SU-DHL-6 (cell line): ENCODE measurements around the gene TTLL13.
"Not testable (repeated sequence)": the region's sequence is repeated elsewhere in the genome, so short reads cannot be mapped to it uniquely, and the experiment has no call there.

Source experiments
- H2AFZ ChIP-seq: fragments of 200-600 bp; sonication (generic); 2 replicates; pipeline ENCODE4 v1.6.1; 2014; ENCODE audit warnings: low read depth, mild to moderate bottlenecking, moderate library complexity, mixed read lengths, antibody characterized with exemption, low read length; ENCODE audit not compliant: severe bottlenecking
- H3F3A ChIP-seq: fragments of 200-600 bp; shearing (Covaris generic); 2 replicates; pipeline ENCODE4 v1.6.0; 2016; ENCODE audit warnings: antibody characterized with exemption, mild to moderate bottlenecking; ENCODE audit not compliant: insufficient read depth
- H3K27ac ChIP-seq: fragments of 200-600 bp; sonication (generic); 2 replicates; pipeline ENCODE4 v1.5.1; 2016; ENCODE audit warnings: low read depth, mild to moderate bottlenecking, low read length, moderate library complexity, mixed read lengths
- H3K27me3 ChIP-seq: fragments of 200-600 bp; sonication (generic), shearing (Covaris generic); 2 replicates; pipeline ENCODE4 v1.6.0; 2014; ENCODE audit warnings: mild to moderate bottlenecking, low read length
- H3K36me3 ChIP-seq: fragments of 200-600 bp; sonication (generic); 2 replicates; pipeline ENCODE4 v1.6.1; 2014; ENCODE audit warnings: mild to moderate bottlenecking, low read length, mixed read lengths
- H3K4me2 ChIP-seq: fragments of 300-600, 200-600 bp; shearing (Covaris generic), sonication (generic); 2 replicates; pipeline ENCODE4 v1.6.0; 2014; ENCODE audit warnings: low read length, low read depth, mild to moderate bottlenecking; ENCODE audit not compliant: poor library complexity, severe bottlenecking
- H3K4me3 ChIP-seq: fragments of 200-600 bp; sonication (generic); 2 replicates; pipeline ENCODE4 v1.5.1; 2014; ENCODE audit warnings: antibody characterized with exemption, low read length, mild to moderate bottlenecking, mixed read lengths; ENCODE audit not compliant: insufficient read depth, poor library complexity, severe bottlenecking
- H3K79me2 ChIP-seq: fragments of 200-600 bp; sonication (generic); 2 replicates; pipeline ENCODE4 v1.6.1; 2014; ENCODE audit warnings: mild to moderate bottlenecking, low read length, moderate library complexity; ENCODE audit not compliant: insufficient read depth
- H3K9ac ChIP-seq: fragments of 200-600 bp; sonication (generic); 2 replicates; pipeline ENCODE4 v1.7.0; 2014; ENCODE audit warnings: mild to moderate bottlenecking, low read length
- H3K9me2 ChIP-seq: fragments of 200-600 bp; sonication (generic); replicated peaks from 2 replicates; pipeline ENCODE4 v1.6.1; 2014; ENCODE audit warnings: low read length; ENCODE audit not compliant: insufficient read depth
- H3K9me3 ChIP-seq: fragments of 200-600 bp; sonication (generic); 2 replicates; pipeline ENCODE4 v1.6.1; 2014; ENCODE audit warnings: low read length, mixed read lengths; ENCODE audit not compliant: insufficient read depth
- H4K20me1 ChIP-seq: fragments of 200-600 bp; sonication (generic); 2 replicates; pipeline ENCODE4 v1.6.1; 2014; ENCODE audit warnings: low read depth, mild to moderate bottlenecking, antibody characterized with exemption, low read length, moderate library complexity, mixed read lengths
- EZH2phosphoT487 ChIP-seq: fragments of 200-600 bp; sonication (generic), shearing (Covaris generic); conservative IDR thresholded peaks from 2 replicates; pipeline ENCODE4 v1.6.1; 2018; ENCODE audit warnings: mild to moderate bottlenecking, antibody characterized with exemption, low read length, moderate library complexity, mixed read lengths
- TF ChIP-seq, protein P1 (sequence below): fragments of 200-600 bp; sonication (generic); IDR thresholded peaks from one replicate; pipeline ENCODE4 v1.5.1; 2017; ENCODE audit warnings: antibody characterized with exemption, mild to moderate bottlenecking, low read length, moderate library complexity; ENCODE audit not compliant: insufficient read depth, poor library complexity, severe bottlenecking

TTLL13 gene

DNA sequence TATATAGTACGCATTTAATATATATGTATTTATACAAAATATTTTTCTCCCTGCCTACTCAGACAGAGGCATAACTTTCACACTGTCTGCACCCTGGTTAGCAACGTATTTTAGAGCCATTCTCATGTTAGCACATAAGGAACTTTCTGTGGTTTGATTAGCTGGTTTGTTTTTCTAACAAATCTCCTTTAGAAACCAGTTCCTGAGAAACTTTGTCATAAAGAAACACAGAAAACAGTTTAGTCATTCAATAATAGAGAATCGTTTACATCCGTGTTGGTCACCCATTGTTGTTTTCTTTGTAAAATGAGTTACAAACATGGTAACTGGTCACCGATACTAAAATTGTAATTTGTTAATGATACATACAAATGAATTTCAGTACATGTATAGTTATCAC, 10.2 kb downstream of the TTLL13 start:
- H3K9ac ChIP-seq: no peak overlapping the region
- no peaks in the 10 kb centered on the region for H4K20me1 ChIP-seq
- H3K4me3 ChIP-seq: no peak overlapping the region
- no peaks in the 10 kb centered on the region for H3K36me3 ChIP-seq
- no peak overlapping the region for H3K27ac ChIP-seq
- H3K4me2 ChIP-seq: no peak overlapping the region
- H3K9me3 ChIP-seq: no peaks in the 10 kb centered on the region
- TF ChIP-seq EZH2phosphoT487: no peak
- TF ChIP-seq, protein P1, sequence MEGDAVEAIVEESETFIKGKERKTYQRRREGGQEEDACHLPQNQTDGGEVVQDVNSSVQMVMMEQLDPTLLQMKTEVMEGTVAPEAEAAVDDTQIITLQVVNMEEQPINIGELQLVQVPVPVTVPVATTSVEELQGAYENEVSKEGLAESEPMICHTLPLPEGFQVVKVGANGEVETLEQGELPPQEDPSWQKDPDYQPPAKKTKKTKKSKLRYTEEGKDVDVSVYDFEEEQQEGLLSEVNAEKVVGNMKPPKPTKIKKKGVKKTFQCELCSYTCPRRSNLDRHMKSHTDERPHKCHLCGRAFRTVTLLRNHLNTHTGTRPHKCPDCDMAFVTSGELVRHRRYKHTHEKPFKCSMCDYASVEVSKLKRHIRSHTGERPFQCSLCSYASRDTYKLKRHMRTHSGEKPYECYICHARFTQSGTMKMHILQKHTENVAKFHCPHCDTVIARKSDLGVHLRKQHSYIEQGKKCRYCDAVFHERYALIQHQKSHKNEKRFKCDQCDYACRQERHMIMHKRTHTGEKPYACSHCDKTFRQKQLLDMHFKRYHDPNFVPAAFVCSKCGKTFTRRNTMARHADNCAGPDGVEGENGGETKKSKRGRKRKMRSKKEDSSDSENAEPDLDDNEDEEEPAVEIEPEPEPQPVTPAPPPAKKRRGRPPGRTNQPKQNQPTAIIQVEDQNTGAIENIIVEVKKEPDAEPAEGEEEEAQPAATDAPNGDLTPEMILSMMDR: no peak
- H3K79me2 ChIP-seq: no peaks in the 10 kb centered on the region
- H3K27me3 ChIP-seq: no peaks in the 10 kb centered on the region
- H3K9me2 ChIP-seq: no peaks in the 10 kb centered on the region
- H2AFZ ChIP-seq: no peak overlapping the region
- no peaks in the 10 kb centered on the region for H3F3A ChIP-seq

DNA sequence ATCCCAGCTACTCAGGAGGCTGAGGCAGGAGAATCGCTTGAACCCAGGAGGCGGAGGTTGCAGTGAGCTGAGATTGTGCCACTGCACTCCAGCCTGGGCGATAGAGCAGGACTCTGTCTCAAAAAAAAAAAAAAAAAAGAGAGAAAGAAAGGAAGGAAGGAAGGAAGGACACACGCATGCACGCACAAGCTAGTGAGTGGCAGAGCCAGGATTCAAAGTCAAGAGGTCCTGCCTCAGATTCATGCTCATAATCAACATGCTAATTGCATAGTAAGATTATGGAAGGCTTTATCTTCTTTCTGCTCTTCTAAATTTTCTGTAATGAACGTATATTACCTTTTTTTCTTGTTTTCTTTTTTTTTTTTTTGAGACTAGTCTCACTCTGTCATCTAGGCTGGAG, 11.4 kb downstream of the TTLL13 start:
- not testable (repeated sequence) for H3K27me3 ChIP-seq, H2AFZ ChIP-seq, H3K4me2 ChIP-seq, H4K20me1 ChIP-seq, H3K9me2 ChIP-seq, H3K9ac ChIP-seq, H3K36me3 ChIP-seq, H3K27ac ChIP-seq, H3K79me2 ChIP-seq, H3K4me3 ChIP-seq, H3K9me3 ChIP-seq, H3F3A ChIP-seq

DNA sequence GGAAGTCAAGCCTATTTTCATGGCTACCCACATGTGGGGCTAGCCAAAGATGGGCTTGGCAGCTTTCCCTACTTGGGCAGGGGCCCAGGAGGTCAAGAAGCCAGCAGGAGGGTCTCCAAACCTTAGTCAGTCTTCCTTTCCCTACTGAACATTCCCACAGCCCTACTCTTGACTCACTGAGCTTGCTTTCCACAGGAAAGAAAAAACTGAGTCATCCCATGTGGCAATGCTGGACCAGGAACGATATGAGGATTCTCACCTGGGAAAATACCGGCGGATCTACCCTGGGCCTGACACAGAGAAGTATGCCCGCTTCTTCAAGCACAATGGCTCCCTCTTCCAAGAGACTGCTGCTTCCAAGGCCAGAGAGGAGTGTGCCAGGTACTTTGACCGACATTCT, 12.5 kb downstream of the TTLL13 start:
- Histone ChIP-seq H4K20me1 (no peaks in the 10 kb centered on the region), H3K9ac (no peak overlapping the region), H3K27ac (no peak overlapping the region)

DNA sequence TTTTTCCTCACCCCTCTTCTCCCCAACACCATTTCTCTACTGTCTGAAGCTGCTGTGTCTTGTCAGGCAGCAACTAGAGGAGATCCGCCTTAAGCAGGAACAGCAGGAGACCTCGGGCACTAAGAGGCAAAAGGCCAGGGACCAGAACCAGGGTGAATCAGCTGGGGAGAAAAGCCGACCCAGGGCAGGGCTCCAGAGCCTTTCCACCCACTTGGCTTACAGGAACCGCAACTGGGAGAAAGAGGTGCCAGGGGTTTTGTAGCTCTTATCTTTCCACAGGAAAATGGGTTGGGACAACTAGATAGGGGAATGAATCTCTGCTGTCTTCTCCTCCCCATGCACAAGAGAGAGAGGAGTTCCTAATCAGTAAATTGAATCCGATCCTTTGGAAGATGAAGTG, 13.1 kb downstream of the TTLL13 start:
- peaks cover 17% of the 10 kb centered on the region for H3K79me2 ChIP-seq
- peaks cover under 1% of the 10 kb centered on the region; the same call in 1 of the 2 replicates for H4K20me1 ChIP-seq
- no peak overlapping the region for H3K27ac ChIP-seq
- no peak overlapping the region for H2AFZ ChIP-seq
- TF ChIP-seq, protein P1: no peak
- TF ChIP-seq EZH2phosphoT487: no peak
- no peak overlapping the region for H3K4me2 ChIP-seq
- no peak overlapping the region for H3K9ac ChIP-seq
- H3F3A ChIP-seq: no peaks in the 10 kb centered on the region
- H3K27me3 ChIP-seq: no peaks in the 10 kb centered on the region
- H3K9me3 ChIP-seq: no peaks in the 10 kb centered on the region
- no peaks in the 10 kb centered on the region for H3K9me2 ChIP-seq
- H3K4me3 ChIP-seq: no peak overlapping the region
- peaks cover 8% of the 10 kb centered on the region; the same call in 1 of the 2 replicates for H3K36me3 ChIP-seq

More for the DNA sequence above, 12.5 kb downstream of the TTLL13 start:
- peaks cover 11% of the 10 kb centered on the region for H3K79me2 ChIP-seq
- H3K9me3 ChIP-seq: no peaks in the 10 kb centered on the region
- H3K9me2 ChIP-seq: no peaks in the 10 kb centered on the region
- 0 out of 2 replicates have a peak, but pooled peaks cover 2% of the 10 kb centered on the region for H3K36me3 ChIP-seq
- no peak overlapping the region for H3K4me3 ChIP-seq
- H3K4me2 ChIP-seq: no peak overlapping the region
- TF ChIP-seq EZH2phosphoT487: no peak
- TF ChIP-seq, protein P1: no peak
- no peaks in the 10 kb centered on the region for H3F3A ChIP-seq
- H3K27me3 ChIP-seq: no peaks in the 10 kb centered on the region
- H2AFZ ChIP-seq: no peak overlapping the region
